Naive B cell (primary cell): ENCODE data around the gene GNB1L. TPM values are rescaled to one million over a fixed set of nuclear protein-coding genes. Genes with fewer than 3 reads are reported as not detected.
A peak's percentile ranks its signal among the peaks of the same experiment; 100 is the strongest.

Experiments used
- ATAC-seq, 2 donors: fragments of 150-1000 bp; cut with Tn5 transposase; 2 replicates each; pipeline ENCODE4 v1.10.0; 2021; ENCODE audit warnings: low read depth in 2 of 2, mild to moderate bottlenecking in 2 of 2, moderate library complexity in 2 of 2
- DNase-seq: peaks from one replicate; pipeline ENCODE4 v3.0.0; 2022
- H3K27ac Mint-ChIP-seq, 6 donors: one replicate each; pipeline ENCODE4 v1.8.0; 2020 to 2022; ENCODE audit warnings: mild to moderate bottlenecking in 6 of 6, mixed read lengths in 6 of 6, moderate library complexity in 5 of 6, inconsistent platforms in 2 of 6
- H3K27me3 Mint-ChIP-seq, 3 donors: one replicate each; pipeline ENCODE4 v1.8.0; 2021 to 2022; ENCODE audit warnings: mixed read lengths in 3 of 3, mild to moderate bottlenecking in 1 of 3
- H3K36me3 Mint-ChIP-seq, 2 donors: one replicate each; pipeline ENCODE4 v1.8.0; 2020 to 2022; ENCODE audit warnings: mixed read lengths in 2 of 2, inconsistent platforms in 1 of 2, mild to moderate bottlenecking in 1 of 2
- H3K4me1 Mint-ChIP-seq, 3 donors: one replicate each; pipeline ENCODE4 v1.8.0; 2020 to 2022; ENCODE audit warnings: mixed read lengths in 3 of 3, inconsistent platforms in 1 of 3, mild to moderate bottlenecking in 1 of 3, moderate library complexity in 1 of 3
- H3K4me3 Mint-ChIP-seq, 8 donors: one replicate each; pipeline ENCODE4 v1.8.0; 2020 to 2022; ENCODE audit warnings: mild to moderate bottlenecking in 8 of 8, mixed read lengths in 8 of 8, moderate library complexity in 8 of 8, inconsistent platforms in 2 of 8
- H3K9me3 Mint-ChIP-seq, 7 donors: one replicate each; pipeline ENCODE4 v1.8.0; 2020 to 2022; ENCODE audit warnings: mixed read lengths in 7 of 7, mild to moderate bottlenecking in 5 of 7, inconsistent platforms in 2 of 7, moderate library complexity in 1 of 7
- polyA plus RNA-seq, 6 donors: library from polyadenylated mRNA; unstranded; fragments of 300-500 nt; fragmentation: Illumina TruSeq; gene quantifications; one replicate each; pipeline ENCODE4 v1.2.3, GENCODE V29; 2021; ENCODE audit warnings: low read depth in 6 of 6

Gene GNB1L
- polyA plus RNA-seq, 6 donors from 2014 or later: 6.2 to 14.8 (median 12.0) TPM

GRCh38 chr22:19754701-19755144 is 100.0 kb downstream of the GNB1L start:
- peaks cover under 1 to 4% of the 10 kb centered on the region in 2 donors for H3K36me3 Mint-ChIP-seq
- H3K27ac Mint-ChIP-seq: no peak overlapping the region
- H3K9me3 Mint-ChIP-seq: peaks cover 0 to under 1% (median 0%) of the 10 kb centered on the region in 7 donors
- no peak for DNase-seq
- no peak for ATAC-seq
- H3K4me3 Mint-ChIP-seq: peak overlapping the region in 5 of 8 donors; percentile 9 to 82 (median 25)
- peaks cover 22 to 29% (median 24%) of the 10 kb centered on the region in 3 donors for H3K4me1 Mint-ChIP-seq
- H3K27me3 Mint-ChIP-seq: peaks cover 29 to 76% (median 63%) of the 10 kb centered on the region in 3 donors

GRCh38 chr22:19753996-19754700 is 100.5 kb downstream of the GNB1L start:
- no peaks in the 10 kb centered on the region for H3K9me3 Mint-ChIP-seq
- H3K27me3 Mint-ChIP-seq: peaks cover 27 to 74% (median 63%) of the 10 kb centered on the region in 3 donors
- peak overlapping the region in 3 of 8 donors; percentile 25 to 82 (median 61) for H3K4me3 Mint-ChIP-seq
- H3K27ac Mint-ChIP-seq: no peak overlapping the region
- ATAC-seq (no peak), DNase-seq (no peak)
- no peaks in the 10 kb centered on the region for H3K36me3 Mint-ChIP-seq
- peaks cover 19 to 23% (median 21%) of the 10 kb centered on the region in 3 donors for H3K4me1 Mint-ChIP-seq

- ATAC-seq (no peak), DNase-seq (no peak)
- Mint-ChIP-seq H3K27ac (no peak overlapping the region), H3K4me1 (peaks cover 19 to 23% (median 21%) of the 10 kb centered on the region in 3 donors), H3K4me3 (no peak overlapping the region), H3K27me3 (peaks cover 27 to 77% (median 68%) of the 10 kb centered on the region in 3 donors), H3K9me3 (no peaks in the 10 kb centered on the region), H3K36me3 (no peaks in the 10 kb centered on the region)
These were observed 101.4 kb downstream of the GNB1L start for GRCh38 chr22:19753090-19753842.

GRCh38 chr22:19751497-19752245 is 103.0 kb downstream of the GNB1L start:
- H3K27me3 Mint-ChIP-seq: peaks cover 20 to 64% (median 60%) of the 10 kb centered on the region in 3 donors
- H3K4me1 Mint-ChIP-seq: peaks cover 10 to 13% (median 11%) of the 10 kb centered on the region in 3 donors
- no peak for ATAC-seq
- H3K36me3 Mint-ChIP-seq: no peaks in the 10 kb centered on the region
- no peak for DNase-seq
- no peaks in the 10 kb centered on the region for H3K9me3 Mint-ChIP-seq
- no peak overlapping the region for H3K27ac Mint-ChIP-seq
- H3K4me3 Mint-ChIP-seq: no peak overlapping the region

- ATAC-seq: no peak
- H3K36me3 Mint-ChIP-seq: no peaks in the 10 kb centered on the region
- H3K4me3 Mint-ChIP-seq: no peak overlapping the region
These were observed 103.9 kb downstream of the GNB1L start for GRCh38 chr22:19750507-19751490.

GRCh38 chr22:19749876-19750275 is 104.8 kb downstream of the GNB1L start:
- H3K27me3 Mint-ChIP-seq: peaks cover 13 to 50% (median 48%) of the 10 kb centered on the region in 3 donors
- peaks cover 0 to under 1% (median 0%) of the 10 kb centered on the region in 3 donors for H3K4me1 Mint-ChIP-seq
- peak overlapping the region in 1 of 8 donors; percentile 29 for H3K4me3 Mint-ChIP-seq
- ATAC-seq (no peak), DNase-seq (no peak)
- no peak overlapping the region for H3K27ac Mint-ChIP-seq
- no peaks in the 10 kb centered on the region for H3K36me3 Mint-ChIP-seq
- H3K9me3 Mint-ChIP-seq: no peaks in the 10 kb centered on the region

More at GRCh38 chr22:19750507-19751490, 103.9 kb downstream of the GNB1L start:
- Mint-ChIP-seq H3K27me3 (peaks cover 17 to 56% (median 55%) of the 10 kb centered on the region in 3 donors), H3K9me3 (no peaks in the 10 kb centered on the region), H3K27ac (no peak overlapping the region), H3K4me1 (peaks cover 2 to 6% (median 2%) of the 10 kb centered on the region in 3 donors)
- no peak for DNase-seq

GRCh38 chr22:19748991-19749664 is 105.5 kb downstream of the GNB1L start:
- no peaks in the 10 kb centered on the region for H3K9me3 Mint-ChIP-seq
- no peak overlapping the region for H3K27ac Mint-ChIP-seq
- ATAC-seq (no peak), DNase-seq (no peak)
- H3K36me3 Mint-ChIP-seq: no peaks in the 10 kb centered on the region
- H3K4me3 Mint-ChIP-seq: no peak overlapping the region
- peaks cover 10 to 42% (median 40%) of the 10 kb centered on the region in 3 donors for H3K27me3 Mint-ChIP-seq
- no peaks in the 10 kb centered on the region for H3K4me1 Mint-ChIP-seq

GRCh38 chr22:19748139-19748538 is 106.5 kb downstream of the GNB1L start:
- Mint-ChIP-seq H3K36me3 (no peaks in the 10 kb centered on the region), H3K27me3 (peaks cover 5 to 34% (median 31%) of the 10 kb centered on the region in 3 donors), H3K9me3 (no peaks in the 10 kb centered on the region), H3K4me3 (no peak overlapping the region), H3K4me1 (no peaks in the 10 kb centered on the region), H3K27ac (no peak overlapping the region)
- ATAC-seq (no peak), DNase-seq (no peak)

- Mint-ChIP-seq H3K27ac (no peak overlapping the region), H3K9me3 (no peaks in the 10 kb centered on the region), H3K4me3 (no peak overlapping the region), H3K27me3 (peaks cover 2 to 28% (median 25%) of the 10 kb centered on the region in 3 donors), H3K4me1 (no peaks in the 10 kb centered on the region), H3K36me3 (no peaks in the 10 kb centered on the region)
- ATAC-seq (no peak), DNase-seq (no peak)
These were observed 107.1 kb downstream of the GNB1L start for GRCh38 chr22:19747551-19747950.

- Mint-ChIP-seq H3K9me3 (no peaks in the 10 kb centered on the region), H3K27ac (no peak overlapping the region), H3K4me1 (no peaks in the 10 kb centered on the region), H3K27me3 (peaks cover 0 to 26% (median 19%) of the 10 kb centered on the region in 3 donors), H3K36me3 (no peaks in the 10 kb centered on the region), H3K4me3 (no peak overlapping the region)
- no peak for DNase-seq
- ATAC-seq: no peak
These were observed 107.9 kb downstream of the GNB1L start for GRCh38 chr22:19746726-19747125.

- H3K27ac Mint-ChIP-seq: no peak overlapping the region
- H3K4me3 Mint-ChIP-seq: peak overlapping the region in 1 of 8 donors; percentile 15
- ATAC-seq (no peak), DNase-seq (no peak)
- peaks cover 0 to 20% (median 8%) of the 10 kb centered on the region in 3 donors for H3K27me3 Mint-ChIP-seq
- no peaks in the 10 kb centered on the region for H3K4me1 Mint-ChIP-seq
- H3K36me3 Mint-ChIP-seq: no peaks in the 10 kb centered on the region
- H3K9me3 Mint-ChIP-seq: no peaks in the 10 kb centered on the region
These were observed 109.2 kb downstream of the GNB1L start for GRCh38 chr22:19745155-19746101.
